NCI-H1436 (cell line): ENCODE results near the gene MTCP1.

ENCODE experiments used
- DNase-seq: peaks from one replicate; lab custom pipeline; 2025; lab: John Stamatoyannopoulos, UW

Gene MTCP1

GRCh38 chrX:155070975-155071693 is at the start of gene MTCP1, which contains the start of the genes BRCC3 and CMC4:
Gene MTCP1, minus strand, starts transcription at chrX:155071136. Its CDS starts 5,126 bp downstream, at chrX:155066010.
Gene BRCC3, plus strand, starts transcription at chrX:155071508. Its CDS starts 20 bp downstream, at chrX:155071528.
Gene CMC4, minus strand, starts transcription at chrX:155071136. Its CDS starts 7,113 bp downstream, at chrX:155064023.
- peak; percentile 95 for DNase-seq

- no peak for DNase-seq
Observed at GRCh38 chrX:155115174-155115819, 44.4 kb upstream of the MTCP1 start.

- no peak for DNase-seq
Observed at GRCh38 chrX:155113097-155113496, 42.2 kb upstream of the MTCP1 start.

- DNase-seq = no peak
Observed at GRCh38 chrX:155112171-155112570, 41.2 kb upstream of the MTCP1 start.

- no peak for DNase-seq
Observed at GRCh38 chrX:155108427-155108826, 37.5 kb upstream of the MTCP1 start.

GRCh38 chrX:155105919-155106318 is 35.0 kb upstream of the MTCP1 start:
- no peak for DNase-seq

GRCh38 chrX:155094468-155095061 is 23.6 kb upstream of the MTCP1 start:
- DNase-seq = peak; percentile 44

- no peak for DNase-seq
Observed at GRCh38 chrX:155086961-155087735, 16.2 kb upstream of the MTCP1 start.

- no peak for DNase-seq
Observed at GRCh38 chrX:155086202-155086840, 15.4 kb upstream of the MTCP1 start.

- no peak for DNase-seq
Observed at GRCh38 chrX:155071694-155072280, 851 bp upstream of the MTCP1 start.

- DNase-seq = no peak
Observed at GRCh38 chrX:155070663-155070974, 317 bp downstream of the MTCP1 start.

- no peak for DNase-seq
Observed at GRCh38 chrX:155070038-155070437, 898 bp downstream of the MTCP1 start.

GRCh38 chrX:155069414-155069813 is 1.5 kb downstream of the MTCP1 start:
- DNase-seq = no peak

- DNase-seq = no peak
Observed at GRCh38 chrX:155068165-155068564, 2.8 kb downstream of the MTCP1 start.

- DNase-seq = no peak
Observed at GRCh38 chrX:155065035-155065734, 5.8 kb downstream of the MTCP1 start.

GRCh38 chrX:155061760-155062159 is 9.2 kb downstream of the MTCP1 start:
- no peak for DNase-seq

GRCh38 chrX:155056877-155057792 is 13.8 kb downstream of the MTCP1 start:
- peak; percentile 50 for DNase-seq

GRCh38 chrX:155056471-155056870 is 14.5 kb downstream of the MTCP1 start:
- no peak for DNase-seq

- no peak for DNase-seq
Observed at GRCh38 chrX:155055494-155055893, 15.4 kb downstream of the MTCP1 start.

GRCh38 chrX:155054255-155054654 is 16.7 kb downstream of the MTCP1 start:
- DNase-seq = no peak
